GM19023 (cell line): Measurements from ENCODE around the gene CTSZ.

Experiments used
- ATAC-seq: cut with Tn5 transposase; IDR thresholded peaks from one replicate; pipeline ENCODE4 v1.9.1; 2021; ENCODE audit warnings: mild to moderate bottlenecking, moderate library complexity; ENCODE audit not compliant: unreplicated experiment

Gene CTSZ

GRCh38 chr20:59032023-59032712, 25.1 kb upstream of the CTSZ start, which contains the start of gene ATP5F1E:
ATP5F1E (minus strand) TSS chr20:59032335; CDS start chr20:59032251, 84 bp downstream.
- ATAC-seq = peak; percentile 97

- no peak for ATAC-seq
These were observed 24.5 kb upstream of the CTSZ start for GRCh38 chr20:59031564-59032022.

DNA sequence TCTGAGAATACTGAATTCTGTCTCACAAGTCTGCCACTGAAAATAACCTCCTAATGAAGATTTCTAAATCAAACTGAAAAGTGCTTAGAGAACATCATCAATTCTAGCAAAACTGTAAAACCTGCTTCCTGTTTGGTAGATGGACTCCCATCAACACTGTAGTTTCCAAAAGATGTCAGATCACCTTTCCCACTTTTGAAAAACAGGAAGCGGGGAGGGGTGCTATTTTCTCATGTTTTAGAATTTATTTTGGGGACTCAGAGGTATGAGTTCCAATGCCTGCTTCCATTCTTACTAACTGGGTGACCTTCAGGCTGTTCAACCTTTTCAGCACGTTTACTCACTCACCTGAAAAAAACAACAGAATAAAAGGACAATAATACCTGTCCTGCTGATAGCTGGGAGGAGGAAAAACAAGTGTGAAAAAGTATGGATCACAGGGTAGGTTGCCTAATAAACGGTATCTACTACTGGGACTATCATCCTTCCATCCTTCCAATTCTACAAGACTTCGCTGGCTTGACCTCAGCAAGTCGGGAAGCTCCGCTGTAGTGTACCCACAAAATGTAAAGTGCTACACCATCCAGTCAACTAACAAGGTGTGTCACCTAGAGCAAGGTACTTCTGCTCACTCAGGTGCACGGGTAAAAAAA, 24.0 kb upstream of the CTSZ start:
- ATAC-seq = no peak

DNA sequence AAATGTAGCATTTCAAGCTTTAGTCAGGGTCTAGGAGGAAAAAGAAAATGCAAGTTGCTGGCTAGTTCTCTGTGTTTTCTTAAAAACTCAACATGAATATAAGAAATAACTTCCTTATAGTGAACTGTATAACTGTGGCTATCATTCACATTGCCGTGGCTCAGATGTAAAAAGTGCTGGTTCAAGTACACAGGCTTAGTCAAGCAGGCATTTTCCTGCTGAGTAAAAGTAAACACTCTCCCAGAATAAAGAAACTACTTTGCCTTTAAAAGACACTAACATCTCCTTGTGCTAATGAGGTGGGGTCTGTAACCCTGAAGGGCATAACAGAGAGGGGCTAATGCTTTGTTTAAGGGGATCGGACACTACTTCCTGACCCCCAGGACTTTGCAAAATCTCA, 21.8 kb upstream of the CTSZ start:
- no peak for ATAC-seq

DNA sequence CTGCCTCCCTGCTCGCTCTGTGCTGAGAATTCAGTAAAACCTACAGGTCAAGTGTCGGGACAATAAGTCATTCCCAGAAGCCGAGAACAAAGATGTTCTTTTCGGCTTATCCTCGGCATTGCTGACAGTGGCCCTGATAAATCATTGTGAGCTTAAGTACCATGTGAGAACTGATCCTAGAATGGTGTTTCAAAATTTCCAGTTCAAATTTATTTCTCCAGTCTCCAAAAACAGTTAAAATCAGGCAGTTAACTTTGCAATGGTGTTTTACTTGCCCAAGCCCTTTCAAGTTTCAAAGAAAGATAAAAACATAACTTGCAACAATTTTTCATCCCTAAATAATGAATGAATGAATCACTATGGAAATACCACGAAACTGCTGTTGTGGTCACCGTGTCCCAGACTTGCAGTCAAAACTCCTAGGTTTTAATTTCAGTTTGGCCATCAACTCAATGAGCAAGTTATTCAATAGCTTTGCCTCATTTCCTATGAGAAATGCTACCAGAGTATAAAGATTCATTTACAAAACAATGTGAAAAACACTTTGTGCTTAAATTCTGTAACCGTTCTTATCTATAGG, 20.8 kb upstream of the CTSZ start:
- no peak for ATAC-seq

DNA sequence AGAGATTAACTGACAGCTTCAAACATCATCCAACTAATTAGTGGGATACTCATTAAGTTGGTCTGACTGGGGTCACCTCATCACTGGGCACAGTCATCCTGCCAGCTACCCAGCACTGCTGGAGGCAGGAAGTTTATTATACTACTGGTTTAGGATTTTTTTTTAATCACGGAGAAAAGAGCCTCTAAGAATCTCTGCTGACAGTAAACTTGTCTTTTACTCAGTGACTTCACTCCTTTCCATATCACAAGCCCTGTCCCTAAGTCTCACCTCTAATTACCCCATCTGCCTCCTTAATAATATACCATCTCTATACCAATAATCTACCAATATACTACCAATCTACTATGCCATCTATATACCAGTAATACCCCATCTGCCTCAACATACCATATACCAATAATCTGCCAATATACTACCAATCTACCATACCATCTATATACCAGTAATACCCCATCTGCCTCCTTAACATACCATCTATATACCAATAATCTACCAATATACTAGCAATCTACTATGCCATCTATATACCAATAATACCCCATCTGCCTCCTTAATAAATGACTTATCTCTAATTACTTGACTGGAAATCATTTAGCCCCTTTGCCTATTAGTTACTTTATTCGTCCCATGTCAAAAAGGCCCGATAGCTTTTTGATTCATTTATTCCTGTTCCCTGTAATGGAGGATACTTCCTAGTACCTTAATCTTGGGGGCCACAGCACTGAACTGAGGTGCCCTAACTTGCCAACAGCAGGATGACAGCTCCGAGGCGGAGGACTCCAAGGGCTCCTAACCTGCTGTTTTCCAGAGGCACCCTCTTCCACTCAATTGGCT, 20.1 kb upstream of the CTSZ start:
- ATAC-seq = no peak

DNA sequence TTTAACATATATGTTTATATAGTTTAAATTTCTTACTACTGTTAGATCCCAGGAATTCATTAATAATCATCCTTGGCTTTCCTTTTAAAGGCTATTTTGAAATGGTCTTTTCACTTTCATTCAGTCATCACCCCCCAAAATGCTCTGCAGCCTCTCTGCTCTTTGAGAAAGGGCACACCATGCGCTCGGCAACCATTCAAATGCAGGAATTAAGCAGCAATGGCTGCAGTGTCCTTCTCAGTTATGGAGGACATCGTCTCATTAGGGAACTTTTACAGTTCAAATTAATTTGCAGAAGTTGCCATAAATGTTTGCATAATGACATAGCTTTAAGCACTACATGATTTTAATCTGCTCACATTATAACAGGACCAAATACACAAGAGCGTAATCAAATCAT, 18.5 kb upstream of the CTSZ start:
- no peak for ATAC-seq

DNA sequence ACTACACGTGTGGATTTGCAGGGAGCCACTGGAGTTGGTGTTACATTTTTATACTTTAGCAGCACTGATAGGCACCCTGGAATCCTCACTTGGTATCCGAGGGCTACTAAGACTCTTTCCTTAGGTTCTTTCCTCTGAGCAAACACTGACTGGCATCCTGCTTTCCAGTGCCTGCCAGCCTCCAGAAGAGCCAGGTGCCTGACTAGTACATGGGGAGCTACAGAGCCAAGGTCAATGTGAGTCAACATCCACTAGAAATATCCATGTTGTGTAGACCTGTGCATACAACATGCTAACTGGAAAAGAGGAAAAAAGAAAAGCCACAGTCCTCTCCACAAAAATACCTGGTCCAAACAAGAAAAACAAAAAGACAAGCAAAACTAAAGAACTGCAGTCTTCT, 18.0 kb upstream of the CTSZ start:
- no peak for ATAC-seq

DNA sequence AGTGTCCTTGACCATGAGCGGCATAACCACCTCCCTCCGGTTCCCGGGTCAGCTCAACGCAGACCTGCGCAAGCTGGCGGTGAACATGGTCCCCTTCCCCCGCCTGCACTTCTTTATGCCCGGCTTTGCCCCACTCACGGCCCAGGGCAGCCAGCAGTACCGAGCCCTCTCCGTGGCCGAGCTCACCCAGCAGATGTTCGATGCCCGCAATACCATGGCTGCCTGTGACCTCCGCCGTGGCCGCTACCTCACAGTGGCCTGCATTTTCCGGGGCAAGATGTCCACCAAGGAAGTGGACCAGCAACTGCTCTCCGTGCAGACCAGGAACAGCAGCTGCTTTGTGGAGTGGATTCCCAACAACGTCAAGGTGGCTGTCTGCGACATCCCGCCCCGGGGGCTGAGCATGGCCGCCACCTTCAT, 17.1 kb upstream of the CTSZ start:
- ATAC-seq = no peak

- ATAC-seq = no peak
These were observed 16.6 kb upstream of the CTSZ start for GRCh38 chr20:59023616-59024015.

DNA sequence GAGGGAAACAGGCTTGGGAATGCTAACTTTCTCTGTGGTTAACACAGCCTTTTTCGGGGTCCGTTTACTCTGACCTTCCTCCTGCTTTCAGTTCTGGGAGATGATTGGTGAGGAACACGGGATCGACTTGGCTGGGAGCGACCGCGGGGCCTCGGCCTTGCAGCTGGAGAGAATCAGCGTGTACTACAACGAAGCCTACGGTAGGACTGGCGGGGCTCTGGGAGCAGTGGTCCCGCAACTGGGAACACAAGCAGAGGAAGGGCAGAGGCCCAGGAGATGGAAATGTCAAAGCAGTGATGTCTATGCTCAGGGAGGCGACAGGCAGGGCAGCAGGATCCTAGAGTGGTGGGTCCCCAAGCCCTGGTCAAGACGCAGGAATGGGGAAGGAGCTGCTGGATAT, 15.7 kb upstream of the CTSZ start:
- ATAC-seq = no peak

DNA sequence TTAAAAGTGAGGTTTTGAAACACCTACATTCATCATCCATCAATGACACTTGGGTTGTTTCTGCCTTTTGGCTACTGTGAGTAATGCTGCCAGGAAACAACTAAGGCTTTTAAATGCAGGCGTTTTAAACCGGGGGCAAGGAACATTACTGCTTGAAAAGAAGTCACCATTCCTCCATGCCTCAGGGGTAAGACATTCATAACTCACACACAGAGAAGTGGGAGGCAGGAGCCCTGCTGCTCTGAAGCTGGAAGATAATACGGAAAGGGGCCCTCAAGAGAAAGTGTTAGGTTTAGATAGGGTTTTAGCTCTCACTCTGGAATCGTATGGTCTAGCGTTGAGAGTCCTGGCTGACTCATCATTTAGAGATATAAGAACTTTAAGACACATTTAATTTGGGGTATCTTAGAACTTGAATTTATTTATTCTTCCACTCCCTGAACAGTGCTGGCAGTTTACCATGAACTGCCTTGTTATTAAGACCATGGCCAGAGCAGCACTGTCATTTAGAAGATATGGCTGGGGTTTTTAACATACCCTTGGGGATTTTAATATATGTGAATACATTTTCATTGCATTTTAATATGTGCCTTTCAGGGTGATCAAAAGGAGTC, 14.0 kb upstream of the CTSZ start:
- no peak for ATAC-seq

- no peak for ATAC-seq
These were observed 12.2 kb upstream of the CTSZ start, which contains the start of gene TUBB1 for GRCh38 chr20:59019217-59019616. TUBB1 (plus strand) TSS chr20:59019429; CDS start chr20:59019523, 94 bp downstream.

DNA sequence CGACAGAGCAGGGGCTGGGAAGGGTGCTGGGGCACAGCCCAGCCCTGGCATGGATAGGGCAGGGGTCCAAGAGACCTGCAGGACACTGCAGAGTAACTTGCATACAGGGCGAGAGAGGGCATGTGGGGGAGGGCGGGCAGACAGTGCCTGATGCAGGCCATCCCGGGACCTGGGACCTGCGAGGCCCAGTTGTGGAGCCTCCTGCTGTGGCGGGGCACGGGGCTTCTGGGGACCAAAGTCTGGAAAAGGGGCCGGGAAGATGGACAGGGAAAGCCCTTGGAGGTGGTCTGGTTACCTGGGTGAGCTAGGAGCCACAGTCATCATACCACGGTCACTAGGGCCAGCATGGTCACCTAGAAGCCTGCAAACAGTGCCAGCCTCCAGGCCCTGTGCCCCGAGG, 11.8 kb upstream of the CTSZ start:
- ATAC-seq = no peak

- no peak for ATAC-seq
These were observed 10.6 kb upstream of the CTSZ start for GRCh38 chr20:59017493-59018231.

DNA sequence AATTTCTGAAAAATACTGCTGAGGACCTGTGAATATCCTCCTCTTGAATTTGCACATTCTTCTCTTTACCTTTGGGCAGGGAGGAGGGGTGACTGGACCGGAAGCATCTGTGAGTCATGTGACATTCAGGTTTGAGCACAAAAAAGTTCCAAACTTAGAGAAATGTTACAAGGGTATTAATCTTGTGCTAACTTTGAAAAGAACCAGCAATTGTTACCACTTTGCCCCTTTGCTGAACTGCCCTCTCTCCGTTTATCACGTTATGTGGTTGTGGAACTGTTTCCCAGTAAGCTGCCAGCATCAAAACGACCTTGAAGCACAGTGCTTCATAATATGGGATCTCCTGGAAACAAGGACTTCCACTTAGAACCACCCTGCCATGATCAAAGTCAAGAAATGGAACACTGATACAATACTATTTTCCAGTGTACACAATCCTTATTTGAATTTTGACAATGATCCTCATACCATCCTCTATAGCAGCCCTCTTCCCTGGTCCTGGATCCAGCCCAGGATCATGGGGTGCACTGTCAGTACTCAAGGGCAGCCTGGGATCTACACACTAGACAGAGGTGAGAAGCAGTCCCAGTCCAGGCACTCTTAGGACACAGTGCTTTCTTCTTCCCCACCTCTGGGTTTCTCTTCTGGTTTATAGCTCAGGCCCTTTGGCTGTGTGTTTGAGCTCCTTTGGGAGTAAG, 9.9 kb upstream of the CTSZ start:
- ATAC-seq = no peak

DNA sequence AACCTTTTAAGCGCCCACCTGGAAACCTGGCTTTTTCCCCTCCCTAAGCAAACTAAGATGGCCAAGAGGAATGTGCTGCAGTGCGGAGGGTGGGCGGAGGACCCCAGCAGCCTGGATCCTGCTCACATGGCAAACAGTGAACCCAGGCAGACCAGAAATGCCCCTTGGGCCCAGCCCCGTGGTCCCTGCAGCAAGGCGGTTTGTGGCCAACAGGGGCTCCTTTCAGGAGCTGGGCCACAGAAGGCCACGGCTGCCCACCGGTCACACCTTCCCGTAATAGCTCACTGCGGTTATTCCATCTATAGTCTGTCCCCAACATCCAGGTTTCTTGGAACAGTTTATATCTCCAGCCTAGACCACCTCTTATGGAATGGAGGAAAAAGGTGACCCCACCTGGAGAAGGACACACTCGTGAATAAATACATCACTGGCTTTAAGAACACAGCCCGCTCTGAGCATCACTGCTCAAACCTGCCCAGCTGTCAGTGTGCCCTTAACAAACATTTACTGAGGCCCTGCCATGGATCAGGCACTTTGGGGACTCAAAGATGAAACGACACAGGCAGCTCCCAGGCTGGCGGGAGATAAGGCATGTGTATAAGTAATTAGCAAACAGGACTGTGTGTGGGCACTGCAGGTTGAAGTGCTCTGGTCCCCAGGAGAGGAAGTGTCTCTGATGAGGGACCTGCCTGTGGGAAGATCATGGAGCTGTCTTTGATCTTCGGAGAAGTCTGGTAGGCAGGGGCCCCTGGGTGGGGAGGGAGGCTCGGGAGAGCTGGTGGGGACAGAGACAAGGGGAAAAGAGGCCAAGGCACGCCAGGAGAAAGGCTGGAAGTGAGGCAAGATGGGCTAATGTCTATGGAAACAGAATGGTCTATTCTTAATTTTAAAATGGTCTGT, 9.0 kb upstream of the CTSZ start:
- ATAC-seq = no peak

DNA sequence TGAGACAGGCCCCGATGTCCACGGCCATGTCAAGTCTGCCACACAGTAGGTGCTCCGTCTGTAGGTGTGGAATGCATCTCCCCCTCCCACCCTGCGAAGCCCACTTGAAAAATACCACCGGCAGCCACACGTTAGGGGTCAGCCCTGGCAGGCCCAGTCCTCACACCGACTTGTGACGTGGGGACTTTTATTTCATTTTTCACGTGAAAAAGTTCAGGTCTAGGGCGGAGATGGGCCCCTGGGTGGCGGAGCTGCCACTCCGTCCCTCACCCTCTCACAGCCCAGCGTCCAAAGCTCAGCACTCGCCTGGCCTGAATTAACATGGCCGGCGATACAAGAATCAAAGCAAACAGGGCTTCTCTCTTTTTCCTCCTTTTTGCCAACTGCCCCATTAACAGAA, 8.4 kb upstream of the CTSZ start:
- no peak for ATAC-seq
